Effector memory CD4-positive, alpha-beta T cell (primary cell): ENCODE measurements around the gene CYP19A1.

Source experiments
- DNase-seq, 3 donors: peaks; one replicate each; pipeline ENCODE4 v3.0.0-alpha.2; 2020
- H3K27ac ChIP-seq: 2 replicates; pipeline ENCODE4 v1.7.0; 2013; ENCODE audit warnings: mild to moderate bottlenecking, low read length, moderate library complexity; ENCODE audit not compliant: insufficient read depth, poor library complexity, severe bottlenecking
- H3K27me3 ChIP-seq: replicated peaks from 2 replicates; pipeline ENCODE4 v1.7.0; 2013; ENCODE audit warnings: mild to moderate bottlenecking, low read length; ENCODE audit not compliant: insufficient read depth, control insufficient read depth, poor library complexity, severe bottlenecking
- H3K36me3 ChIP-seq: 2 replicates; pipeline ENCODE4 v1.7.0; 2013; ENCODE audit warnings: mild to moderate bottlenecking, low read length, moderate library complexity; ENCODE audit not compliant: control insufficient read depth, insufficient read depth
- H3K4me1 ChIP-seq: 2 replicates; pipeline ENCODE4 v1.7.0; 2013; ENCODE audit warnings: low read length, mild to moderate bottlenecking; ENCODE audit not compliant: control insufficient read depth, insufficient read depth, poor library complexity, severe bottlenecking
- H3K4me3 ChIP-seq: 2 replicates; pipeline ENCODE4 v1.7.0; 2013; ENCODE audit warnings: low read length, low read depth, mild to moderate bottlenecking; ENCODE audit not compliant: insufficient read depth, poor library complexity, severe bottlenecking
- H3K9me3 ChIP-seq: 2 replicates; pipeline ENCODE4 v1.7.0; 2013; ENCODE audit warnings: mild to moderate bottlenecking, low read length, moderate library complexity; ENCODE audit not compliant: control insufficient read depth
- total RNA-seq, 3 donors: gene quantifications; one replicate each; lab custom pipeline; 2026; lab: John Stamatoyannopoulos, UW

Gene CYP19A1
- total RNA-seq, result 0 reads per million in 3 donors

DNA sequence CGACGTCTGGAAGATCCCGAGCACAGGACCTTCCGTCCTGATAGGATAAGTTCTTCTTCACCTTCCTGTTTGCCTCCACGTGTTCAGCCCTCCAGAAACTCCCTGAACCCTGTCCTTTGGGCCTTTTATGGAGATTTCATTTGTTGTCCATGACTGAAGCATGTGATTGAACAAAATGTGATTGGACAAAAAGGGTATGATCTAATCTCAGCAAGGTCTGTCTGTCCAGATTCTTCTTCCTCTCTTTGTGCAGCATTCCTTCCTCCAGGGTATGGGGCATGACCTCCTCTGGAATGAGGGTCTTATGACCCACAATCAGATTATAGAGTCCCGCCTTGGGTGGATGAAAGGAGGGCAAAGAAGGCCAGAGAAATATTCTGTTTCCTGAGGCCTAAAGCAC is at the start of gene CYP19A1:
CYP19A1 (minus strand) TSS at position 101 of the 400 bp plus-strand sequence. CDS start 95,684 bp downstream, outside the sequence.
- no peak within 1 kb of the TSS for H3K4me3 ChIP-seq
- no peaks in the 10 kb centered on the region for H3K4me1 ChIP-seq
- H3K36me3 ChIP-seq, result no peaks in the 10 kb centered on the region
- H3K27ac ChIP-seq, result no peak within 1 kb of the TSS
- H3K27me3 ChIP-seq, result no peaks in the 10 kb centered on the region
- no peak for DNase-seq
- no peaks in the 10 kb centered on the region for H3K9me3 ChIP-seq

DNA sequence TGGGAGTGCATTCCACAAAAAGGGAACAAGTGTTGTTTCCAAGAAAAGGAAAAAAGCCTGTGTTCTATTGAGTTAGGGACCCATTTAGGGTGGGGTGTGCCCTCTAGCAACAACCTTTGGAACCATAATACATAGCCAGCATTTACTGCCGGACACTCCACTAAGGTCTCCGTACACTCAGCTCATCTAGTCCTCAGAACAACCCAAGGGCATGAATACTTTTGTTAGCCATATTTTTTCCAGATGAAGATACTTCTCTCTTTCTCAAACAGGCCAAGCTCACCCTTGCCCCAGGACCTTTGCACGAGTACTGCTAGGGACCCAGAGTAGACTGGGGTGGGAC is 49.3 kb upstream of the CYP19A1 start:
- Histone ChIP-seq H3K4me1 (no peaks in the 10 kb centered on the region), H3K27ac (no peak overlapping the region), H3K27me3 (peaks cover 2% of the 10 kb centered on the region), H3K9me3 (no peaks in the 10 kb centered on the region), H3K4me3 (no peak overlapping the region), H3K36me3 (no peaks in the 10 kb centered on the region)
- DNase-seq, result no peak

DNA sequence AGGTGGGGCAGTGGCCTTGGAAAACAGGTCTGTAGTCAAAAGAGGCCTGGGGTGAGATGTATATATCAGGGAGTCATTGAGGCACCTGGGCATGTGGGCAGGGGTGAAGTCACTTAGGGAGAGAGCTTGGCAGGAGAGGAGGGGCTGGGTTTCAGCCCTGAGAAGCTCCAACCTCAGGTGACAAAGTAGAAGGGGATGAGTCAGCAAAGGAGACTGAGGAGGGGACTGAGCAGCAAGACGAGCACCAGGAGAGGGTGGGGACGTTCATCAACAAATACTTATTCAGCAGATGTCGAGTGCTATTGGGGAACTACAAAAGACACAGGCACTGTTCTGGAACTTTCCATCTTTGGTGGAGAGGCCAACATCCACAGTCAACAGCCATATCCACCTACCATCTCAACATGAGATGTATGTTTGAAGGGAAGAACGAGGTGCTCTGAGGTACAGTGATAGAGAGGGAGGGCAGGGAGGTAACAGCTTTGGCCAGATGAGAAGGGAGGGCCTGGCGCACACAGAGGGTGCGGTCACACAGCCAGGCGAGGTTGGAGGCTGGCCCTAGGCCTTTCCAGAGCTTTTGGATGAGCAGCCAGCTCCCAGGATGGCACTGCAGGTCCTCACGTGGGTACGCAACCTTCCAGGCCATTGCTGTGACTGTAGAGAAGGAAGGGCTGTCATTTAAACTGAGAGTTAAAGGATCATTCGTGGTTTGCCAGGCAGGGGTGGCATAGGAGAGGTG is 48.7 kb upstream of the CYP19A1 start:
- no peaks in the 10 kb centered on the region for H3K4me1 ChIP-seq
- no peak overlapping the region for H3K27ac ChIP-seq
- H3K36me3 ChIP-seq, result no peaks in the 10 kb centered on the region
- H3K27me3 ChIP-seq, result peaks cover 2% of the 10 kb centered on the region
- H3K4me3 ChIP-seq, result no peak overlapping the region
- DNase-seq, result no peak
- H3K9me3 ChIP-seq, result no peaks in the 10 kb centered on the region

DNA sequence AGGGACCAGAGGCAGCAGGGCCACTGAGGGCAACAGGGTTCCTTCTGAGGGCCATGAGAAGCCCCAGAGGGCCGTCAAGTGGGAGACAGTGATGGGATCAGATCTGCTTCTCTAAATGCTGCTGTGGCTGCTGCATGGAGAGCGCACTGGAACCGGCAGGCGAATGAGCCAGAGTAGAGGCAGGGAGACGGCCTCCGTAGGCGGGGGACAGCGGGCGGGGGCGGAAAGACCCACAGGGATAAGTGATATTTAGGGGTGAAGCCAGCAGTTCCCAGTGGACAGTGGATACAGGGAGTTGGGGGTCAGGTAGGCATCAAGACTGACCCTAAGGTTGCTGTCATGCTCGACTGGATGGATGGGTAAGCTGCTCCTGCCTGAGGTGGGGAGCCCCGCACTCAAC is 48.1 kb upstream of the CYP19A1 start:
- no peak for DNase-seq
- Histone ChIP-seq H3K27ac (no peak overlapping the region), H3K36me3 (no peaks in the 10 kb centered on the region)

DNA sequence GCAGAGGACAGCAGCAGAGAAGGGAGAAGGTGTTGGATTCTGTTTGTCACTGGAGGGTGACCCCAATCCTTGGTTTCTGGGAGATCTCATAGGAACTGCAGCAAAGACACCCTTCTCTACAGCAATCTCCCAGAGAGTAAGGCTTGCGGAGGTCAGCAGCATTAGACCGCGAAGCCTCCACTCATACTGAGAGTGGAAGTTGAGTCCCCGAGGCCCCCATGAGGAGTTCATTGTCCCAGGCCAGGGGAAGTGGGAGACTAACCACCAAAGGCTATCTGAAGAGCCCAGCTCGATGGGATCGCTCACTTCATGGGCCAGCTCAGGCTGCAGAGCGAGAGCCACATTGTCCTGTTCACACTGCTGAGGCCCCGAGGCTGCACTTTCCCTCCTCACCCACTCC is 47.6 kb upstream of the CYP19A1 start:
- Histone ChIP-seq H3K9me3 (no peaks in the 10 kb centered on the region), H3K27ac (no peak overlapping the region), H3K36me3 (no peaks in the 10 kb centered on the region), H3K4me1 (no peaks in the 10 kb centered on the region), H3K4me3 (no peak overlapping the region), H3K27me3 (peaks cover 2% of the 10 kb centered on the region)
- DNase-seq, result no peak

More for the DNA sequence above, 48.1 kb upstream of the CYP19A1 start:
- Histone ChIP-seq H3K4me3 (no peak overlapping the region), H3K9me3 (no peaks in the 10 kb centered on the region), H3K4me1 (no peaks in the 10 kb centered on the region), H3K27me3 (peaks cover 2% of the 10 kb centered on the region)

DNA sequence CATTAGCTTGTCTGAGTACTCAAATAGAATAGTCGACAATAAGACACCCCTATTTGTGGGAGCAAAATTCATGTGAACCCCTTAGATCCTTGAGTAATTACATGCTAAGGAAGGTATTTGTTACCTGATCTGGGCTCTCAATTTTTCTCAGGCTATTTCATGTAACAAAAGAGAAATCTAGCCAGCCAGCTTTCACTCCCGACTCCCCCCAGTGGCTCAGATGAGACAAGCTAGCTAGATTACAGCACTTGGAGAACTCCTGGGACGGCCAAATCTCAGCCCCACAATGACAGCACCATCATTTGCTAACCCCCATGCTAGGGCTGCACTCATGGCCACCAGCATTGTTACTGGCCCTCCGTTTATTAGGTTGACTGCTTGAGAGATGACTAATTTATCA is 44.4 kb upstream of the CYP19A1 start:
- H3K4me1 ChIP-seq, result no peaks in the 10 kb centered on the region
- H3K4me3 ChIP-seq, result no peak overlapping the region
- no peak for DNase-seq
- no peaks in the 10 kb centered on the region for H3K36me3 ChIP-seq
- H3K9me3 ChIP-seq, result no peaks in the 10 kb centered on the region
- H3K27ac ChIP-seq, result no peak overlapping the region
- peaks cover 2% of the 10 kb centered on the region for H3K27me3 ChIP-seq

DNA sequence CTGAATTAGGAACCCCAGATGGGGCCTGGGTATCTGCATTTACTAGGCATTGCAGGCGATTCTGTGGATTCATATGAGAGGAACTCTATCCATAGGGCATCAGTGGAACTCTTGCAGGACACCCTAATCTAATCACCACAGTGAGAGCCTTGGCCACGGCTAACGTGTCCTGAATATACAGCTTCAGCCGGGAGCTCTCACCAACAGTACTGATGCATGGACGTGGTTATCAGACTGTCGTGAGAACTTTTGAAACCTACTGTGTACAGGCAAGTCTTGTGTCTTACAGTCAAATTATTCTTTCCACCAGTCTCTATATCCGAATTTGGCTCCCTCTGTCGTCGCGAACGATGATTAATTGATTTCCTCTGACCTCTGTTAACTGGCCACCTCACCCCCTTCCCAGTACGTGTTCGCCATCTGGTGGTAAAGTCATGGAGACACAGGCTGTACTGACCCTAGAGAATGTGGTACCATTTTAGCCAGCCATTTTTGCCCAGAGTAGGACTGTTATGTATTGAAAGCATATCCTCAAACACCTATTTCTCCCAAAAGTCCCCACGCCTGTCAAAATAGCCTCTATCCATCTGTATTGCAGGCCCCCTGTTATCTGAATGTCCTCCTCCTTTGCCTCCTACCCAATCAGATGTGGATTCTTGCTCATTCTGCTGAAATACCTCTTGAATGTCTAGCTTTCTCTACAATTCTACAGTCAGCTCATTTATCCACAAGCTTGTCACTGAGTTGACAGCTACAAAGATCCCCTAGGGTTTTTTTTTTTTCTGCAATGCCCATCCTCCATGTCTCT is 42.8 kb upstream of the CYP19A1 start:
- no peak for DNase-seq
- peaks cover 2% of the 10 kb centered on the region for H3K27me3 ChIP-seq
- no peaks in the 10 kb centered on the region for H3K36me3 ChIP-seq
- no peak overlapping the region for H3K4me3 ChIP-seq
- H3K4me1 ChIP-seq, result no peaks in the 10 kb centered on the region
- no peaks in the 10 kb centered on the region for H3K9me3 ChIP-seq
- no peak overlapping the region for H3K27ac ChIP-seq

DNA sequence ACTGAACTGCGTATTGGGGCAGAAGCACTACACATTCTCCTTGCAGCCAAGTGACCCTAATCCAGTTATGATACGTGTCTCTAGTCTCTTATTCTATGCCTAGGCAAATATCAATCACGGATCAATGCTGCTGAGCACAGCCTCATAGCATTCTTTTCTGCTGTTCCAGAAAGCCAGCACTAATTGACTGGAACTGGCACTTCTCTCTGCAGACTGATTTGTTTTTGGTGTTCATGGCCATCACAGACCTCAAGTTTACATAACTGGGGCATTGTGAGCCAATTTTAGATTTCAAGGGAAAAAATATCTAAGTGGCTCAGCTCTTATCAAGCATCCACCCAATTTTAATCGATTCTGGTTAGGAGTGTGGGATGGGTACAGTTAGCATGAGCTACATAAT is 41.0 kb upstream of the CYP19A1 start:
- no peak for DNase-seq
- Histone ChIP-seq H3K27ac (no peak overlapping the region), H3K9me3 (no peaks in the 10 kb centered on the region), H3K27me3 (peaks cover 2% of the 10 kb centered on the region), H3K36me3 (no peaks in the 10 kb centered on the region), H3K4me3 (no peak overlapping the region), H3K4me1 (no peaks in the 10 kb centered on the region)

DNA sequence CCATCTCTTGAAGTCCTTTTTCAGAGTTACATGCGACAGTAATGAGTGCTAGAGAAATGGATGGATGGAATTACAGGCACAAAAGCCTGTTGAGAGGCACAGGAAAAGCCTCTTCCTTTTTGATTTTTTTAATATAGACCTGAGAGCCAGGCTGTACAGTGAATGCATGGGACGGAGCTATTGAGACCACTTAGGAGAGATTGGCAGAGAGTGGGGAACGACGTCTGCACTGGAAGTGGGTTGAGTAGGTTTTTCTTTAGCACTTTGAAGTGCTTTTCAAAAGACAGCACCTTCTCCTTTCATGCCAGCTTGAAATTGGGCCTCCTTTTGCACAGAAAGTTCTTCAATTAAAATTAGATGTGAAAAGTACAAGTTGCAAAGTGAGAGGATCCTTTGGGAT is 40.0 kb upstream of the CYP19A1 start:
- Histone ChIP-seq H3K9me3 (no peaks in the 10 kb centered on the region), H3K27me3 (no peaks in the 10 kb centered on the region), H3K4me1 (no peaks in the 10 kb centered on the region), H3K4me3 (no peak overlapping the region), H3K27ac (no peak overlapping the region), H3K36me3 (no peaks in the 10 kb centered on the region)
- no peak for DNase-seq

DNA sequence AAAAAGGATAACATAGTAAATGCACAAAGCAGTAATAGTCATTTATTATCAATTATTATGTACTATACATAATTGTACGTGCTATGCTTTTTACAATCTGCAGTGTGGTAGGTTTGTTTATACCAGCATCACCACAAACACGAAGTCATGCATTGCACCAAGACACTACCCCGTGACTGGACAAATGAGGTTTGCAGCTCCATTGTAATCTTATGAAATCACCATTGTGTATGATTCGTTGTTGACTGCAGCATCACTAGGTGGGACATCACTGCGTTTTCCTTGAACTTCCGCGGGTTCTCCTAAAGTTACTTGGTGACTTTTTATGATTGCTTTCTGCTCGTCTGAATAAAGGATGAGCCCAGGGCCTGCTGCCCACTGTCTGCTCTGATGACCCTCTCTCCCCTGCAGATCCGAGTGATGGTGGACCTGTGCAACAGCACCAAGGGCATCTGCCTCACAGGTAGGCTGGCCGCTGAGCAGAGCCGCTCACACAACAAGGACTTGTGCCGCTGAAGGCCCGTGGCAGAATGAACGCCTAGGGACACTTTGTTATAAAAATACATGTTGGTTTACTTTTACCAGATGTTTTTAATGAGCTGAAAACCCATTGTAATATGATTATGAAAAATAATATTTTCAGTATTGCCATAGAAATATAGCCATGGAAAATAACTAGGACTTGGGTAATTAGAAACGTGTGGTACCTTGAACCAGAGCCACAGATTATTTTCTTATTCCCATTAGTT is 38.8 kb upstream of the CYP19A1 start:
- no peak for DNase-seq
- Histone ChIP-seq H3K36me3 (no peaks in the 10 kb centered on the region), H3K27me3 (no peaks in the 10 kb centered on the region), H3K4me1 (no peaks in the 10 kb centered on the region), H3K9me3 (no peaks in the 10 kb centered on the region), H3K4me3 (no peak overlapping the region), H3K27ac (no peak overlapping the region)
